ENCODE measurements around the gene WDR86.
A peak's percentile ranks its signal among the peaks of the same experiment; 100 is the strongest.

WDR86 gene

DNA sequence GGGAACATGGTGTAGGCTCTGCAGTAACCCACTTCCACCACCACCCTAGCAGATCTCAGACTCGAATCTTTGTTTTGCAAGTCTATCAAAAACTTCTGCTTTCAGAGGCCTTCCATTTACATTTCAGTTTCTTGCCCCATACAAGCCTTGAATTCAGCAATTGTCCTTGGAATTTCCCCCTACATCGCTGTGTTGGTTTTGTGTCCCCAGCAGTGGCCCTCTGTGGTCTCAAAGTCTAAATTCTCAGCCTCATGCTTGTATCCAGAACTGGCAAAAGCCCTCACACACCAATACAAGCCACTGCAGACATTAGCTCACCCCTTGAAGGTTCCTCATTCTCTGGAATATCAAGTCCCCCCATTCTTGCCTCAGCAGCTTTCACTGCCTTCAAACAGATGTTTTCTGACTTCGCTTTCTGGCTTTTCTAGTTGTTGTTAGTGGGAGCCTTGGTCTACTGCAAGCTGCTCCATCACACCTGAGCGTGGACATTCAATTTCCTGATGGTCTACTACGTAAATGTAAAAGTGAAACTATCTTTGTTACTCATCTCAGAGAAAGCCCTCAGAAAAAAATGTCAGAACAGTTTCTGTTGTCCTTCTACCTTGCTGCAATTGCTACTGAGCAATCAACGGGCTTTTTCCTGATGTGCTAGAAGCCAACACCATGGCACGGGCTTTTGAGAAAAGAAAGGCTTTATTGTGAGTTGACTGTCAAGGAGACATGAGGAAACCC, 70.0 kb downstream of the WDR86 start:
- in situ Hi-C loops (cut with MboI; ENCODE audit: low pct_unique_long_range_greater_than_20kb, low sequenced_read_pairs, unreplicated experiment) = no loop called here
- peak; percentile 75 for DNase-seq (ENCODE audit: low spot score)
- TF ChIP-seq, protein P1, sequence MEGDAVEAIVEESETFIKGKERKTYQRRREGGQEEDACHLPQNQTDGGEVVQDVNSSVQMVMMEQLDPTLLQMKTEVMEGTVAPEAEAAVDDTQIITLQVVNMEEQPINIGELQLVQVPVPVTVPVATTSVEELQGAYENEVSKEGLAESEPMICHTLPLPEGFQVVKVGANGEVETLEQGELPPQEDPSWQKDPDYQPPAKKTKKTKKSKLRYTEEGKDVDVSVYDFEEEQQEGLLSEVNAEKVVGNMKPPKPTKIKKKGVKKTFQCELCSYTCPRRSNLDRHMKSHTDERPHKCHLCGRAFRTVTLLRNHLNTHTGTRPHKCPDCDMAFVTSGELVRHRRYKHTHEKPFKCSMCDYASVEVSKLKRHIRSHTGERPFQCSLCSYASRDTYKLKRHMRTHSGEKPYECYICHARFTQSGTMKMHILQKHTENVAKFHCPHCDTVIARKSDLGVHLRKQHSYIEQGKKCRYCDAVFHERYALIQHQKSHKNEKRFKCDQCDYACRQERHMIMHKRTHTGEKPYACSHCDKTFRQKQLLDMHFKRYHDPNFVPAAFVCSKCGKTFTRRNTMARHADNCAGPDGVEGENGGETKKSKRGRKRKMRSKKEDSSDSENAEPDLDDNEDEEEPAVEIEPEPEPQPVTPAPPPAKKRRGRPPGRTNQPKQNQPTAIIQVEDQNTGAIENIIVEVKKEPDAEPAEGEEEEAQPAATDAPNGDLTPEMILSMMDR (IDR thresholded peaks at IDR 0.05; ENCODE audit: extremely low read depth, insufficient read depth, missing control alignments) = no peak

DNA sequence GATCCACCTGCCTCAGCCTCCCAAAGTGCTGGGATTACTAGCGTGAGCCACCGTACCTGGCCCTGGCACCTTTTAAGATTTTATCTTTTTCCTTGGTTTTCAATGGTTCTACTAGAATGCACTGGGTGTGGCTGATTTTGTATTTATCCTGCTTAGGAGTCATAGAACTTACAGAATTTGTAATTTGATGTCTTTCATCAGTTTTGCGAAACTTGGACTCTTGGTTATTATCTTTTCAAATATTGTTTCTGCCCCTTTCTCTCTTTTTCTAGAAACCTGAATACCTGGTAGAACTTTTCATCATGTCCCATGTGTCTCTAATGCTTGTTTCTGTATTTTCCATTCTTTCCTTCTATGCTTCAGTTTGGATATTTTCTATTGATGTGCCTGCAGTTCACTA, 71.0 kb downstream of the WDR86 start:
- in situ Hi-C loops (cut with MboI; ENCODE audit: low pct_unique_long_range_greater_than_20kb, low sequenced_read_pairs, unreplicated experiment) = no loop called here

DNA sequence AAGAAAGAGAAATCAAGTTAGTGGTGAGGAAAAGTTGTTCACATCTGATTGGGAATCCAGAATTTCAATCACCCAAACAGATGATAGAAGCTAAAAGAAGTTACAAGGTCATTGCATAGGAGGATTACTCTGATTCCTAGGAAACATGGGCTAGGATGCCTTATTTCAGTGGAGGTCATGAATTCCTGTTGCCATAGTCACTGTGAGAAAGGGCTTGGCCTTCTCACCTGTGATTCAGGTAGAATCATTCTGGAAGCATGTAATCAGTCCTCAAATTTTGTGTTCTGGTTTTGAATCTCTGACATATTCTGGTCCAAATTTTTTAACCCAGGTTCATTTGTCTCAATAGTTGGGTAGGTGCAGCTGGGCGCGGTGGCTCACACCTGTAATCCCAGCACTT, 72.5 kb downstream of the WDR86 start:
- TF ChIP-seq, protein P1 (IDR thresholded peaks at IDR 0.05; ENCODE audit: extremely low read depth, insufficient read depth, missing control alignments) = no peak
- in situ Hi-C loops (cut with MboI; ENCODE audit: low pct_unique_long_range_greater_than_20kb, low sequenced_read_pairs, unreplicated experiment) = no loop called here
- DNase-seq (ENCODE audit: low spot score) = no peak

More for the DNA sequence above, 71.0 kb downstream of the WDR86 start:
- no peak for DNase-seq (ENCODE audit: low spot score)
- TF ChIP-seq, protein P1 (IDR thresholded peaks at IDR 0.05; ENCODE audit: extremely low read depth, insufficient read depth, missing control alignments) = no peak

DNA sequence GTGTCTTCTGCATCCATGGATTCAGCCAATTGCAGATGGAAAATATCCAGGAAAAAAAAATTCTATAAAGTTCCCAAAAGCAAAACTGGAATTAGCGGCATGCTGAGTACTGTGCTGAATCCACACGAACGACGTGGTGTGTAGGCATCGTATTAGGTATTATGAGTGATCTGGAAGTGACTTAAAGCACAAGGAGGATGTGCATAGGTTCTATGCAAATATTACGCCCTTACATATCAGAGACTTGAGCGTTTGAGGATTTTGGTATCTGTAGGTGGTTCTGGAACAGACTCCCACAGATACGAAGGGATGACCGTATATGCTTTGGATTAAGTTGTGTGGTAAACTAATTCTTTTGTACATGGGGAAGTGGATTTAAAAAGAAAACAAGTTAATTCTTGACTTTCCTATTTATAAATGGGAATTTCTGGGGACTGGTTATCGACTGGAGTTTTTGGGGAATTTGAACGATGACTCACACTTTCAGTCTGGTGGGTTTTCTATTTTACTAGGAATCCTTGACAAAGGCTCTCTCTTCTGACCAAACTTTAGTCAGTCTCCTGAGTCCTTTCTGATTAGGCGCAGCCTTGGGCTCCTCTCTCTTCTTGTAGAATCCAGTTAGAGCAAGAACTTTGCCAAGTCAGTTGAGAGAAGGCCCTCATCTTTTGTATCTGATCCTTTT, 73.7 kb downstream of the WDR86 start:
- TF ChIP-seq, protein P1 (IDR thresholded peaks at IDR 0.05; ENCODE audit: extremely low read depth, insufficient read depth, missing control alignments) = no peak
- in situ Hi-C loops (cut with MboI; ENCODE audit: low pct_unique_long_range_greater_than_20kb, low sequenced_read_pairs, unreplicated experiment) = no loop called here
- no peak for DNase-seq (ENCODE audit: low spot score)

DNA sequence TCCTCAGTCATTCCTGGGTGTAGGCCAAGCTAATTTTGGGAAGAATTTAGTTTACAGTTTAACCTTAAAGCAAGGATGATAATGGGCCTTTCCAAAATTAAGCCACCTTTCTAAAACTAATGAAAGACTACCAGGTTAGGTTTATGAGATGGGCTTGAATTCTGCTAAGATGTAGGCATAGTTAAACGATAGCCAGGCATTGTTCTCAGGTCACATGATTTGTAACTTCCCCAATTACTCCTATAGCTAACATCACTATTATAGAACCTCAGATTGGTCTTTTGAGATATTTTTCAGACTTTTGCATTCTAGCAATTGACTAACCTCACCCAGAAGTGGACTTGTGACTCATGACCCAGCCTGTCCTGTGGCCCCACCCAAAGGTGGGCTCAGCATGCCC, 75.2 kb downstream of the WDR86 start:
- in situ Hi-C loops (cut with MboI; ENCODE audit: low pct_unique_long_range_greater_than_20kb, low sequenced_read_pairs, unreplicated experiment) = no loop called here
- no peak for DNase-seq (ENCODE audit: low spot score)
- TF ChIP-seq, protein P1 (IDR thresholded peaks at IDR 0.05; ENCODE audit: extremely low read depth, insufficient read depth, missing control alignments) = no peak
